H1 (cell line): ENCODE measurements around the gene RIPPLY3. TPM values are rescaled to one million over a fixed set of nuclear protein-coding genes. Genes with fewer than 3 reads are reported as not detected.

Experiments used
- CTCF ChIA-PET: fragments of 300-600 bp; sonication (Branson Sonifier 250); formaldehyde crosslinking; loops from one replicate; lab custom pipeline; 2021; ENCODE audit not compliant: partially characterized antibody; lab: Charles Lee
- POLR2A ChIA-PET: fragments of 300-600 bp; sonication (Branson Sonifier 250); formaldehyde crosslinking; loops from one replicate; lab custom pipeline; 2021; ENCODE audit warnings: inconsistent platforms; ENCODE audit not compliant: partially characterized antibody; lab: Charles Lee
- DNase-seq, 2 experiments: peaks; one replicate each; pipeline versions ENCODE4 v3.0.0 to v3.0.0-alpha.2; 2010 to 2022; ENCODE audit warnings: low spot score in 2 of 2, low read depth in 1 of 2, mixed read lengths in 1 of 2
- FAIRE-seq: peaks from 2 replicates; lab custom pipeline; 2011; peaks lifted over from hg19 to GRCh38; lab: Jason Lieb, UNC
- H2AFZ ChIP-seq: 2 replicates; pipeline ENCODE4 v1.8.1; 2012; ENCODE audit warnings: low read length, inconsistent platforms
- H2AK5ac ChIP-seq: 2 replicates; pipeline ENCODE4 v1.6.1; 2013; ENCODE audit warnings: low read depth, low read length
- H2BK120ac ChIP-seq: replicated peaks from 2 replicates; pipeline ENCODE3; 2013; ENCODE audit warnings: low read depth, low read length, inconsistent platforms
- H2BK12ac ChIP-seq: 2 replicates; pipeline ENCODE4 v1.6.1; 2013; ENCODE audit warnings: low read depth, low read length
- H2BK15ac ChIP-seq: 2 replicates; pipeline ENCODE4 v1.6.1; 2013; ENCODE audit warnings: low read length
- H2BK20ac ChIP-seq: 2 replicates; pipeline ENCODE4 v1.6.1; 2013; ENCODE audit warnings: low read length
- H2BK5ac ChIP-seq: 2 replicates; pipeline ENCODE4 v1.6.1; 2013; ENCODE audit warnings: low read depth, low read length
- H3K14ac ChIP-seq: 2 replicates; pipeline ENCODE4 v1.6.1; 2013; ENCODE audit warnings: inconsistent platforms; ENCODE audit not compliant: insufficient read length
- H3K18ac ChIP-seq: 2 replicates; pipeline ENCODE4 v1.6.1; 2013; ENCODE audit warnings: low read length; ENCODE audit errors: extremely low read depth
- H3K23ac ChIP-seq: 2 replicates; pipeline ENCODE4 v1.6.1; 2013; ENCODE audit warnings: inconsistent platforms; ENCODE audit not compliant: insufficient read length
- H3K23me2 ChIP-seq: 2 replicates; pipeline ENCODE4 v1.6.1; 2013; ENCODE audit warnings: low read depth, low read length
- H3K27ac ChIP-seq: 2 replicates; pipeline ENCODE4 v1.6.1; 2011; ENCODE audit warnings: low read depth, low read length, inconsistent platforms
- H3K27me3 ChIP-seq, 4 experiments: replicated peaks in 1 of 4; 1 replicate in 1 of 4; 2 replicates in 3 of 4; pipeline versions ENCODE4 v1.6.1 to v1.8.1; 2011 to 2013; ENCODE audit warnings: low read length in 3 of 4, mild to moderate bottlenecking in 3 of 4, inconsistent platforms in 2 of 4, mixed read lengths in 2 of 4, moderate library complexity in 1 of 4; ENCODE audit not compliant: control insufficient read depth in 3 of 4, insufficient read depth in 3 of 4; ENCODE audit errors: extremely low read depth in 1 of 4
- H3K36me3 ChIP-seq, 4 experiments: 2 replicates each; pipeline versions ENCODE4 v1.6.1 to v1.8.1; 2011 to 2013; ENCODE audit warnings: mild to moderate bottlenecking in 4 of 4, low read length in 3 of 4, moderate library complexity in 2 of 4, control low read depth in 1 of 4, inconsistent platforms in 1 of 4; ENCODE audit not compliant: insufficient read depth in 4 of 4, control insufficient read depth in 2 of 4
- H3K4ac ChIP-seq: replicated peaks from 2 replicates; pipeline ENCODE3; 2013; ENCODE audit warnings: low read length, low read depth, mixed read lengths, inconsistent platforms; ENCODE audit not compliant: insufficient read length
- H3K4me1 ChIP-seq, 4 experiments: replicated peaks in 1 of 4; 1 replicate in 1 of 4; 2 replicates in 3 of 4; pipeline versions ENCODE4 v1.6.1 to v1.8.1; 2011 to 2013; ENCODE audit warnings: low read length in 3 of 4, inconsistent platforms in 2 of 4, mixed read lengths in 1 of 4; ENCODE audit not compliant: insufficient read depth in 4 of 4, control insufficient read depth in 3 of 4
- H3K4me2 ChIP-seq, 2 experiments: 2 replicates each; pipeline versions ENCODE4 v1.6.1 to v1.8.1; 2011 to 2013; ENCODE audit warnings: low read depth in 2 of 2, low read length in 2 of 2, control low read depth in 1 of 2, inconsistent platforms in 1 of 2, mild to moderate bottlenecking in 1 of 2; ENCODE audit not compliant: insufficient read depth in 1 of 2
- H3K4me3 ChIP-seq, 4 experiments: fragments of 200-600, 300-600 bp in 1 of 4; sonication (generic), shearing (Covaris generic), sonication (Bioruptor Twin) in 1 of 4; 2 replicates each; pipeline versions ENCODE4 v1.5.1 to v1.8.1; 2011 to 2016; ENCODE audit warnings: low read length in 4 of 4, low read depth in 3 of 4, control low read depth in 2 of 4, inconsistent platforms in 2 of 4, mild to moderate bottlenecking in 2 of 4, mixed read lengths in 1 of 4, moderate library complexity in 1 of 4; ENCODE audit not compliant: insufficient read depth in 2 of 4; ENCODE audit errors: extremely low read depth in 1 of 4
- H3K56ac ChIP-seq: replicated peaks from 2 replicates; pipeline ENCODE3; 2013; ENCODE audit warnings: low read depth, mild to moderate bottlenecking, mixed read lengths, low read length, inconsistent platforms; ENCODE audit not compliant: insufficient read length
- H3K79me1 ChIP-seq: 2 replicates; pipeline ENCODE4 v1.6.1; 2013; ENCODE audit warnings: low read depth, low read length, control low read depth
- H3K79me2 ChIP-seq, 2 experiments: 2 replicates each; pipeline versions ENCODE4 v1.6.1 to v1.8.1; 2012 to 2013; ENCODE audit warnings: low read length in 2 of 2, mild to moderate bottlenecking in 2 of 2, inconsistent platforms in 1 of 2; ENCODE audit not compliant: insufficient read depth in 2 of 2, control insufficient read depth in 1 of 2
- H3K9ac ChIP-seq, 4 experiments: replicated peaks in 1 of 4; 1 replicate in 1 of 4; 2 replicates in 3 of 4; pipeline versions ENCODE4 v1.6.1 to v1.8.1; 2011 to 2013; ENCODE audit warnings: low read depth in 3 of 4, low read length in 3 of 4, control low read depth in 2 of 4, mild to moderate bottlenecking in 2 of 4, moderate library complexity in 2 of 4, inconsistent platforms in 1 of 4; ENCODE audit errors: extremely low read depth in 1 of 4
- H3K9me3 ChIP-seq, 2 experiments: 2 replicates each; pipeline versions ENCODE4 v1.6.1 to v1.8.1; 2012 to 2013; ENCODE audit warnings: mild to moderate bottlenecking in 2 of 2, moderate library complexity in 2 of 2, control low read depth in 1 of 2, inconsistent platforms in 1 of 2, low read depth in 1 of 2, low read length in 1 of 2, mixed read lengths in 1 of 2; ENCODE audit not compliant: insufficient read depth in 2 of 2
- H4K20me1 ChIP-seq, 2 experiments: replicated peaks in 1 of 2; 2 replicates each; pipeline versions ENCODE3 to v1.8.1; 2011 to 2013; ENCODE audit warnings: inconsistent platforms in 2 of 2, low read length in 2 of 2, mild to moderate bottlenecking in 1 of 2; ENCODE audit not compliant: insufficient read depth in 2 of 2, control insufficient read depth in 1 of 2
- H4K5ac ChIP-seq: 2 replicates; pipeline ENCODE4 v1.6.1; 2013; ENCODE audit warnings: low read length, low read depth, mixed read lengths, inconsistent platforms; ENCODE audit not compliant: insufficient read length
- H4K8ac ChIP-seq: 2 replicates; pipeline ENCODE4 v1.8.0; 2013; ENCODE audit warnings: mild to moderate bottlenecking, moderate library complexity, low read length, inconsistent platforms; ENCODE audit not compliant: insufficient read depth; ENCODE audit errors: extremely low read depth
- H4K91ac ChIP-seq: replicated peaks from 2 replicates; pipeline ENCODE3; 2013; ENCODE audit warnings: low read length, mixed read lengths, inconsistent platforms; ENCODE audit not compliant: insufficient read length
- EP300 ChIP-seq, 2 experiments: IDR thresholded peaks; 1 replicate in 1 of 2; 2 replicates in 1 of 2; pipeline ENCODE4 v1.6.1; 2011 to 2012; ENCODE audit warnings: low read depth in 2 of 2, low read length in 2 of 2, mild to moderate bottlenecking in 2 of 2, borderline replicate concordance in 1 of 2, inconsistent platforms in 1 of 2, moderate library complexity in 1 of 2
- EZH2 ChIP-seq: fragments of 200-600 bp; sonication (generic); IDR thresholded peaks from 2 replicates; pipeline ENCODE4 v1.7.1; 2012; ENCODE audit warnings: low read depth, mild to moderate bottlenecking, moderate library complexity, low read length, inconsistent platforms; ENCODE audit not compliant: severe bottlenecking
- PHF8 ChIP-seq: fragments of 200-600 bp; sonication (generic); conservative IDR thresholded peaks from 2 replicates; pipeline ENCODE4 v1.7.1; 2012; ENCODE audit warnings: low read depth, mild to moderate bottlenecking, inconsistent platforms, low read length, moderate library complexity
- RBBP5 ChIP-seq: IDR thresholded peaks from 2 replicates; pipeline ENCODE4 v1.7.1; 2012; ENCODE audit warnings: low read depth, mild to moderate bottlenecking, inconsistent platforms, low read length, moderate library complexity, borderline replicate concordance
- SIX5 ChIP-seq: IDR thresholded peaks from 2 replicates; pipeline ENCODE4 v1.6.1; 2011; ENCODE audit warnings: mild to moderate bottlenecking, low read depth, low read length
- TBP ChIP-seq: IDR thresholded peaks from 2 replicates; pipeline ENCODE4 v1.6.1; 2011; ENCODE audit warnings: low read depth, low read length, improper control_type of control experiment
- TEAD4 ChIP-seq: IDR thresholded peaks from 2 replicates; pipeline ENCODE4 v1.6.1; 2012; ENCODE audit warnings: low read depth, low read length, inconsistent platforms, mixed read lengths
- WGBS, 2 experiments: shearing (Covaris generic) in 1 of 2; methylation state at CpG; one replicate each; pipeline versions ENCODE4 v1.1.6 to v1.1.7; 2013 to 2015; ENCODE audit warnings: low lambda C conversion rate in 2 of 2, mixed read lengths in 2 of 2, inconsistent platforms in 1 of 2, low coverage in 1 of 2, missing lambda C conversion rate in 1 of 2; ENCODE audit not compliant: insufficient replicate concordance in 2 of 2, insufficient coverage in 1 of 2, insufficient read length in 1 of 2; ENCODE audit errors: extremely low coverage in 1 of 2, missing lambda C conversion rate in 1 of 2; 5-methylcytosine and 5-hydroxymethylcytosine counted together
- polyA plus RNA-seq, 7 experiments: library from polyadenylated mRNA; depleted of rRNA in 3 of 7; stranded (reverse) in 5 of 7; unstranded in 2 of 7; fragments of >200 nt in 5 of 7; fragments of 200-250 nt in 2 of 7; gene quantifications; 1 replicate in 5 of 7; 2 replicates in 1 of 7; 4 replicates in 1 of 7; pipeline versions ENCODE4 v1.2.1 to v1.2.3, GENCODE V29; 2011 to 2013; ENCODE audit warnings: missing spikeins in 2 of 7, mixed read lengths in 2 of 7
- total RNA-seq: library from RNA; stranded (reverse); fragmentation: NEBNext Ultra II Directional; extraction: Animal tissue kit (Norgen Biotek cat#: 25700); gene quantifications from 2 replicates; pipeline ENCODE4 v1.2.1, GENCODE V29; 2021

The RIPPLY3 gene
- total and polyA plus RNA-seq, 2 of the 8 experiments (the other 6 are each of a cell fraction or from before 2014, with no cell fraction given), result 2.0 to 2.2 TPM

- no peak overlapping the region for H3K18ac ChIP-seq
- peaks cover 5 to 13% (median 9%) of the 10 kb centered on the region in 4 experiments for H3K4me1 ChIP-seq
- CTCF ChIA-PET, result interaction anchor here (0.6 to 2.6 kb wide), 4 partner anchors 9 to 85 kb away, joined by 3 to 7 read pairs (median 4); no protein-coding TSS in a partner anchor
- no peak overlapping the region for H3K9ac ChIP-seq
- no peak for TF ChIP-seq EP300 (IDR thresholded peaks at IDR 0.05; ENCODE audit: borderline replicate concordance in 1 of 2, low read depth in 2 of 2, low read length in 2 of 2)
- no peak for TF ChIP-seq TBP
- no peak for TF ChIP-seq TEAD4
- TF ChIP-seq SIX5, result no peak
- no peak for TF ChIP-seq PHF8
- TF ChIP-seq EZH2, result no peak
- TF ChIP-seq RBBP5, result no peak
- FAIRE-seq, result no peak
- H2BK20ac ChIP-seq, result no peak overlapping the region
- H3K27ac ChIP-seq, result no peak overlapping the region
- no peaks in the 10 kb centered on the region for H3K79me2 ChIP-seq
- WGBS, 2 experiments, result 91% methylated on average over 7 of the region's 7 CpGs; no CpG with 5 or more reads in 1 of the 2 experiments
- no peak overlapping the region for H3K56ac ChIP-seq
- H2BK5ac ChIP-seq, result no peak overlapping the region
- no peak overlapping the region for H3K23ac ChIP-seq
- no peak overlapping the region; the same call in 1 of the 2 replicates for H2BK12ac ChIP-seq
- no peak overlapping the region for H3K14ac ChIP-seq
- no peak overlapping the region for H2BK120ac ChIP-seq
- no peak overlapping the region for H2BK15ac ChIP-seq
- H3K4ac ChIP-seq, result no peak overlapping the region
- no peak overlapping the region for H4K91ac ChIP-seq
- no peak overlapping the region for H3K4me3 ChIP-seq
- H3K4me2 ChIP-seq, result no peak overlapping the region
- no peaks in the 10 kb centered on the region for H4K20me1 ChIP-seq
- no peak overlapping the region for H2AK5ac ChIP-seq
- no peak for DNase-seq
- no peaks in the 10 kb centered on the region for H3K23me2 ChIP-seq
- POLR2A ChIA-PET, result interaction anchor here (1.6 kb wide), 1 partner anchor 14 kb away, joined by 4 read pairs; no protein-coding TSS in a partner anchor
- H4K5ac ChIP-seq, result no peak overlapping the region
- H3K36me3 ChIP-seq, result no peaks in the 10 kb centered on the region
- no peak overlapping the region for H2AFZ ChIP-seq
- H4K8ac ChIP-seq, result no peak overlapping the region
- no peaks in the 10 kb centered on the region for H3K79me1 ChIP-seq
- no peaks in the 10 kb centered on the region for H3K27me3 ChIP-seq
- peaks cover 0 to 3% of the 10 kb centered on the region in 2 experiments; a peak in 1 of 4 replicates for H3K9me3 ChIP-seq
Observed at GRCh38 chr21:37057614-37058013, 51.1 kb downstream of the RIPPLY3 start.
